Measurements from ENCODE around the gene TNNI2. TPM values are rescaled to one million over a fixed set of nuclear protein-coding genes. Genes with fewer than 3 reads are reported as not detected.

TNNI2 gene
- total and polyA plus RNA-seq, 2 experiments from 2014 or later: 0.73 to 5.5 TPM

DNA sequence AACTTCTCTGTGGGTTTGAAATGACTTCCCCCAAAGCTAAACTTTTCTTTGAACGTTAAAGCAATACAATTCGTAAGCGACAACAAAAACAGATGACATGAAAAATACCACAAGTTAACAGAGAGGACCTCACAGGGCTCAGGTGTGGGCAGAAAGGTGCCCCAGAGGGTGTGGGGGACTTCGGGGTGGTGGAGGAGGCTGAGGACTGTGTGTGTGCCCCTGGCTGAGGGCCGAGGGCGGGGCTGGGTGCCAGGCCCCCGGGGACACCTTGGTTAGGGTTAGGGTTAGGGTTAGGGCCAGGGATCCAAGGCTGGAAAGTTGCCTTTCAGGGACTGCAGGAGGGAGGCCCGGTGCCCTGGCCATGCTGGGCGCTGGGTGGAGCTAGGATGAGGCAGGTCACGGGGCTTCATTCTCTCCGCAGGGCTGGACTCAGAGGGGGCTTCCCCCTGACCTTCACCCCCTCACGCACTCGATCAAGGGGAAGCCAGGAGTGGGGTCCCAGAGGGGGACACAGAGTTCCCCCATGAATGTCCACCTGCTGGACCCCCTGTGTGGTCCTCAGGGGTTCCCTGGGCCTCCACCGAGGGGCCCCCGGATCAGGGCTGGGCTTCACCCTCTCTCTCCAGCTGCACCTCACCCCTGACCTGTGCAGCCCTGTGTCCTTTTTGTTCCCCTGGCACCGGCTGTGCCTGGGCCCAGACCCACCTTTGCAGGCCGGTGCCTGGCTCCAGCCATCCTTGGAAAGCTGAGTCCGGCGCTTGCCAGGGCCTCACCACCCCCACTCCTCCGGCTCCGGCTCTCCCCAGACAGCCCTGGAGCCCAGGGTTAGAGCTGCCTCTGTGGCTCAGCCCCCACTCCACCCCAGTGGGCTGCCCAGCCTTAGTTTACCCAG is 7.0 kb downstream of the TNNI2 start:
- no peaks in the 10 kb centered on the region for H3K27me3 ChIP-seq
- no peaks in the 10 kb centered on the region for H3K9me3 ChIP-seq (ENCODE audit: low read depth)
- peaks cover 15% of the 10 kb centered on the region for H3K4me1 ChIP-seq (ENCODE audit: insufficient read depth)
- H3K9me2 ChIP-seq (replicated peaks; ENCODE audit: insufficient read depth): no peaks in the 10 kb centered on the region
- H4K20me1 ChIP-seq (ENCODE audit: insufficient read depth, poor library complexity, severe bottlenecking): no peaks in the 10 kb centered on the region
- H3K36me3 ChIP-seq (replicated peaks; ENCODE audit: insufficient read depth, low read depth): no peaks in the 10 kb centered on the region
- peak overlapping the region; percentile 76 for H3K27ac ChIP-seq
- DNase-seq (ENCODE audit: low spot score): no peak
- WGBS (ENCODE audit: low lambda C conversion rate, missing lambda C conversion rate): 90% methylated on average over 19 of the region's 21 CpGs
- no peaks in the 10 kb centered on the region for H3K79me2 ChIP-seq
- TF ChIP-seq EZH2 (IDR thresholded peaks at IDR 0.05; ENCODE audit: borderline replicate concordance) (no peak), EZH2phosphoT487 (IDR thresholded peaks at IDR 0.05; ENCODE audit: low read depth, severe bottlenecking, unreplicated experiment) (no peak)
- TF ChIP-seq, protein P1, sequence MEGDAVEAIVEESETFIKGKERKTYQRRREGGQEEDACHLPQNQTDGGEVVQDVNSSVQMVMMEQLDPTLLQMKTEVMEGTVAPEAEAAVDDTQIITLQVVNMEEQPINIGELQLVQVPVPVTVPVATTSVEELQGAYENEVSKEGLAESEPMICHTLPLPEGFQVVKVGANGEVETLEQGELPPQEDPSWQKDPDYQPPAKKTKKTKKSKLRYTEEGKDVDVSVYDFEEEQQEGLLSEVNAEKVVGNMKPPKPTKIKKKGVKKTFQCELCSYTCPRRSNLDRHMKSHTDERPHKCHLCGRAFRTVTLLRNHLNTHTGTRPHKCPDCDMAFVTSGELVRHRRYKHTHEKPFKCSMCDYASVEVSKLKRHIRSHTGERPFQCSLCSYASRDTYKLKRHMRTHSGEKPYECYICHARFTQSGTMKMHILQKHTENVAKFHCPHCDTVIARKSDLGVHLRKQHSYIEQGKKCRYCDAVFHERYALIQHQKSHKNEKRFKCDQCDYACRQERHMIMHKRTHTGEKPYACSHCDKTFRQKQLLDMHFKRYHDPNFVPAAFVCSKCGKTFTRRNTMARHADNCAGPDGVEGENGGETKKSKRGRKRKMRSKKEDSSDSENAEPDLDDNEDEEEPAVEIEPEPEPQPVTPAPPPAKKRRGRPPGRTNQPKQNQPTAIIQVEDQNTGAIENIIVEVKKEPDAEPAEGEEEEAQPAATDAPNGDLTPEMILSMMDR (IDR thresholded peaks at IDR 0.05; ENCODE audit: poor library complexity): no peak
- H2AFZ ChIP-seq: no peak overlapping the region
- no peak overlapping the region for H3K4me2 ChIP-seq
- H3K4me3 ChIP-seq: no peak overlapping the region

DNA sequence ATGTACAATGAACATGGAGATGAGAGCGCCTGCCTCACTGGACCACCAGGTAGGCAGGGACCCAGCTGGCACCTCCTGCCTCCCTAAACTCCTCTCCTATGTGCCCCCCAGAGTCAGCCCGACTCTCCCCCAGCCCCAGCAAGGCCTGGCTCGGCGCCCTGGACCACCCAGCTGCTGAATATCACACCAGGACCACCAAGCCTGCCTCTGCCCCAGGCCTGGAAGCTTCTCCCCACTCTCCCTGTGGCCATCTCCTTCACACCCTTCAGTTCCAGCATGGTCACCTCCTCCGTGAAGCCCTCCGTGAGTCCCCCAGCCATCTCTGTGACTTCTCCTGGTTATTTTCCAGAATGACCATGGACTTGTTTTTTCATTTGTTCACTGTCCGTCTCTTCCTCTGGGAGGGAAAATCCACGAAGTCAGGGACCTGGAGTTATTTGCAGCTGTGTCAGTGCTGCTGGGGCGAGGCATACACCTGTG is 7.7 kb downstream of the TNNI2 start:
- Histone ChIP-seq H3K27me3 (no peaks in the 10 kb centered on the region), H3K4me3 (no peak overlapping the region), H3K36me3 (replicated peaks; ENCODE audit: insufficient read depth, low read depth) (no peaks in the 10 kb centered on the region), H3K79me2 (no peaks in the 10 kb centered on the region), H3K4me1 (ENCODE audit: insufficient read depth) (peaks cover 15% of the 10 kb centered on the region), H4K20me1 (ENCODE audit: insufficient read depth, poor library complexity, severe bottlenecking) (no peaks in the 10 kb centered on the region), H3K27ac (no peak overlapping the region), H3K4me2 (no peak overlapping the region), H2AFZ (no peak overlapping the region), H3K9me2 (replicated peaks; ENCODE audit: insufficient read depth) (no peaks in the 10 kb centered on the region), H3K9me3 (ENCODE audit: low read depth) (no peaks in the 10 kb centered on the region)
- 92% methylated on average over 8 of the region's 9 CpGs for WGBS (ENCODE audit: low lambda C conversion rate, missing lambda C conversion rate)
- TF ChIP-seq, protein P1 (IDR thresholded peaks at IDR 0.05; ENCODE audit: poor library complexity): no peak
- TF ChIP-seq EZH2phosphoT487 (IDR thresholded peaks at IDR 0.05; ENCODE audit: low read depth, severe bottlenecking, unreplicated experiment): no peak
- TF ChIP-seq EZH2 (IDR thresholded peaks at IDR 0.05; ENCODE audit: borderline replicate concordance): no peak
- no peak for DNase-seq (ENCODE audit: low spot score)

DNA sequence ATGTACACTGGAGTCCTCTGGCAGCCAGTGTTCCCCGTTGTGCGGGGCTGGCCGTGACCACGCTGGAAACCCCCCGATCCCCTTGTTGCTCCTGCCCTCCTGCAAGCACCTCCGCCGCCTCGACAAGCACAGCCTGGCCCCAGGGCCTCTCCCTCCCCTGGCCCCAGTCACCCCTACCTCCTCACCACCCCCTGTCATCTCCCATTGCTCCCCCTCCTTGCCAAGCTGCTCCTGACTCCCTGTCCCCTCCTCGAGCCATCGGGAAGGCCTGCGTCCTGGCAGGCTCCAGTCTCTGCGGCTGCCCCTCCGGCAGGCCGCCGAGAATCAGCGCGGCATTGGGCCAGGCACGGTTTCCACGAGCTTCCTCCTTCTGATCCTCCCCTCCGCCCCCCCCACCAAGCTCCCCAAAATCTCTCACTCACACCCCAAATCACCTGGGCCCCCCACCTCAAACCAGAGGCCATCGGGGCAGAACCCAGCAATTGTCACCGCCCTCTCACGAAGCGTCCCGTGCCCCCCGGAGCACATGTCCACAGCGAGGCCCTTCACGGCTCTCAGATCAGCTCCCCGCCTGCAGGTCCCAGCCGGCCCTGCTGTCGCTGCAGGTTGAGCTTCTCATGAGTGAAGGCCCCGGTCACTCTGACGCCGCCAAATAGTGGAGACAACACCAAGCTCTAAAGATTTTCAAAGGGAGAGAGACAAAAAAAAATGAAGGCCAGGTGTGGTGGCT is 8.4 kb downstream of the TNNI2 start:
- no peaks in the 10 kb centered on the region for H3K36me3 ChIP-seq (replicated peaks; ENCODE audit: insufficient read depth, low read depth)
- H3K4me2 ChIP-seq: no peak overlapping the region
- H4K20me1 ChIP-seq (ENCODE audit: insufficient read depth, poor library complexity, severe bottlenecking): no peaks in the 10 kb centered on the region
- H3K9me3 ChIP-seq (ENCODE audit: low read depth): no peaks in the 10 kb centered on the region
- H3K79me2 ChIP-seq: no peaks in the 10 kb centered on the region
- DNase-seq (ENCODE audit: low spot score): no peak
- no peak overlapping the region for H2AFZ ChIP-seq
- TF ChIP-seq, protein P1 (IDR thresholded peaks at IDR 0.05; ENCODE audit: poor library complexity): no peak
- TF ChIP-seq EZH2 (IDR thresholded peaks at IDR 0.05; ENCODE audit: borderline replicate concordance) (no peak), EZH2phosphoT487 (IDR thresholded peaks at IDR 0.05; ENCODE audit: low read depth, severe bottlenecking, unreplicated experiment) (no peak)
- no peaks in the 10 kb centered on the region for H3K27me3 ChIP-seq
- H3K27ac ChIP-seq: no peak overlapping the region
- no peak overlapping the region for H3K4me3 ChIP-seq
- no peaks in the 10 kb centered on the region for H3K9me2 ChIP-seq (replicated peaks; ENCODE audit: insufficient read depth)
- peaks cover 15% of the 10 kb centered on the region for H3K4me1 ChIP-seq (ENCODE audit: insufficient read depth)
- WGBS (ENCODE audit: low lambda C conversion rate, missing lambda C conversion rate): 94% methylated on average over 23 of the region's 34 CpGs

Data from hepatocyte (in vitro differentiated cells).